ENCODE data around the gene ONECUT3.

The ONECUT3 gene

DNA sequence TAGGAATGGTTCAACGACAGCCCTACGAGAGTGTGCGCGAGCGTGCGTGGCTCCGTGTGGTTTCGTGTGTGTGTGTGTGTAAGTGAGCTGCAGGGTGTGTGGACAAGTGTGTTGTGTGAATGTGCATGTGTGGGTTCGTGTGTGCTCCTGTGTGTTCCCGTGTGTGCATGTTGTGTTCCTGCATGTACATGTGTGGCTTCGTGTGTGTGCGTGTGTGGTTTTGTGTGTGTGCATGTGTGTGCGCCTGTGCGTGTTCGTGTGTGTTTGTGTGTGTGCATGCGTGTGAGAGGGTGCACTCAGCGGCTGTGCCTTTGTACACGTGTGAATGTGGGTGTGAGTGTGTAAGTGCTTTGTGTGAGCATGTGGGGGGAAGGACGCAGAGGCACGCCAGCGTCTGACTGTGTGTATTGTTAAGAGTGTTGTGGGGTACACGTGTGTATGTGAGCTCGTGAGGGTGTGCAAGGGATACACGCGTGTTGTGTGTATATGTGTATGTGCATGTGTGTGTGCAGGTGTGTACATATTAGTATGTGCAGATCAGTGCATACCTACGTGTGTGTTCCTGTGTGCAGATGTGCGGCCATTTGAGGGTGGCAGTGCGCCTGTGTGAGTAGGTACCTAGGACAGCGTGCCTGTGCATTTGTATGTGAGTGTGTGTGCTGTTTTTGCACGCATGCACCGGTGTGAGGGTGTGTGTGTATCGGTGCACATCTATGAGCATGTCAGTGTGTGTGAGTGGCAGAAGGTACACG lies 24.3 kb upstream of the ONECUT3 start:
- no peaks in the 10 kb centered on the region for H4K20me1 ChIP-seq (ENCODE audit: insufficient read depth, low read length)
- no peak for TF ChIP-seq EZH2phosphoT487 (IDR thresholded peaks at IDR 0.05; ENCODE audit: low read depth)
- TF ChIP-seq, protein P1, sequence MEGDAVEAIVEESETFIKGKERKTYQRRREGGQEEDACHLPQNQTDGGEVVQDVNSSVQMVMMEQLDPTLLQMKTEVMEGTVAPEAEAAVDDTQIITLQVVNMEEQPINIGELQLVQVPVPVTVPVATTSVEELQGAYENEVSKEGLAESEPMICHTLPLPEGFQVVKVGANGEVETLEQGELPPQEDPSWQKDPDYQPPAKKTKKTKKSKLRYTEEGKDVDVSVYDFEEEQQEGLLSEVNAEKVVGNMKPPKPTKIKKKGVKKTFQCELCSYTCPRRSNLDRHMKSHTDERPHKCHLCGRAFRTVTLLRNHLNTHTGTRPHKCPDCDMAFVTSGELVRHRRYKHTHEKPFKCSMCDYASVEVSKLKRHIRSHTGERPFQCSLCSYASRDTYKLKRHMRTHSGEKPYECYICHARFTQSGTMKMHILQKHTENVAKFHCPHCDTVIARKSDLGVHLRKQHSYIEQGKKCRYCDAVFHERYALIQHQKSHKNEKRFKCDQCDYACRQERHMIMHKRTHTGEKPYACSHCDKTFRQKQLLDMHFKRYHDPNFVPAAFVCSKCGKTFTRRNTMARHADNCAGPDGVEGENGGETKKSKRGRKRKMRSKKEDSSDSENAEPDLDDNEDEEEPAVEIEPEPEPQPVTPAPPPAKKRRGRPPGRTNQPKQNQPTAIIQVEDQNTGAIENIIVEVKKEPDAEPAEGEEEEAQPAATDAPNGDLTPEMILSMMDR (IDR thresholded peaks at IDR 0.05; ENCODE audit: low read depth, low read length): no peak
- no peak overlapping the region for H3K9ac ChIP-seq (ENCODE audit: low read length)
- no peak overlapping the region for H3K4me2 ChIP-seq (ENCODE audit: low read length)
- H3K4me3 ChIP-seq (ENCODE audit: low read length): no peak overlapping the region
- H3K36me3 ChIP-seq (replicated peaks; ENCODE audit: low read depth, low read length): no peaks in the 10 kb centered on the region
- H2AFZ ChIP-seq (ENCODE audit: low read depth, low read length): no peak overlapping the region
- H3K9me3 ChIP-seq (ENCODE audit: insufficient read depth, low read length): no peaks in the 10 kb centered on the region
- H3K4me1 ChIP-seq (ENCODE audit: low read length): no peaks in the 10 kb centered on the region
- H3K27me3 ChIP-seq (ENCODE audit: low read depth, low read length): no peaks in the 10 kb centered on the region
- H3K27ac ChIP-seq (ENCODE audit: low read length): no peak overlapping the region
- H3K79me2 ChIP-seq (ENCODE audit: low read length): no peaks in the 10 kb centered on the region

DNA sequence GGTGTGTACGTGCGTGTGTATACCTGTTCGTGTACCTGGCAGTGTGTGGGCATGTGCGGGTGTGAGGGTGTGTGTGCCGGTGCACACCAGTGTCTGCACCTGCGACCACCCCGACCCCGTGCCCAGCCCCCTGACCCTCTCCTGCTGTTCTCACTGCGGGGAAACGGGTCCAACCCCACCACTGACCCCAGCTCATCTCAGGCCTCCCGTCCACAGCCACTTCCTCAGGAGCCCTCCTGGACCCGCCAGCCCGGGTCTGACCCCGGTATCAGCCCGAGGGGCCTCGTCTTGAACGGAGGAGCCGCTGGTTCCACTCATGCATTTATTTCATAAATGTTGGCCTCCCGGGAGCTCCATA lies 23.8 kb upstream of the ONECUT3 start:
- H3K27ac ChIP-seq (ENCODE audit: low read length): no peak overlapping the region
- no peaks in the 10 kb centered on the region for H3K79me2 ChIP-seq (ENCODE audit: low read length)
- no peaks in the 10 kb centered on the region for H4K20me1 ChIP-seq (ENCODE audit: insufficient read depth, low read length)
- no peaks in the 10 kb centered on the region for H3K36me3 ChIP-seq (replicated peaks; ENCODE audit: low read depth, low read length)
- H3K27me3 ChIP-seq (ENCODE audit: low read depth, low read length): no peaks in the 10 kb centered on the region
- H3K4me1 ChIP-seq (ENCODE audit: low read length): no peaks in the 10 kb centered on the region
- TF ChIP-seq, protein P1 (IDR thresholded peaks at IDR 0.05; ENCODE audit: low read depth, low read length): no peak
- TF ChIP-seq EZH2phosphoT487 (IDR thresholded peaks at IDR 0.05; ENCODE audit: low read depth): no peak
- no peaks in the 10 kb centered on the region for H3K9me3 ChIP-seq (ENCODE audit: insufficient read depth, low read length)
- H2AFZ ChIP-seq (ENCODE audit: low read depth, low read length): no peak overlapping the region
- H3K9ac ChIP-seq (ENCODE audit: low read length): no peak overlapping the region
- no peak overlapping the region for H3K4me2 ChIP-seq (ENCODE audit: low read length)
- H3K4me3 ChIP-seq (ENCODE audit: low read length): no peak overlapping the region

DNA sequence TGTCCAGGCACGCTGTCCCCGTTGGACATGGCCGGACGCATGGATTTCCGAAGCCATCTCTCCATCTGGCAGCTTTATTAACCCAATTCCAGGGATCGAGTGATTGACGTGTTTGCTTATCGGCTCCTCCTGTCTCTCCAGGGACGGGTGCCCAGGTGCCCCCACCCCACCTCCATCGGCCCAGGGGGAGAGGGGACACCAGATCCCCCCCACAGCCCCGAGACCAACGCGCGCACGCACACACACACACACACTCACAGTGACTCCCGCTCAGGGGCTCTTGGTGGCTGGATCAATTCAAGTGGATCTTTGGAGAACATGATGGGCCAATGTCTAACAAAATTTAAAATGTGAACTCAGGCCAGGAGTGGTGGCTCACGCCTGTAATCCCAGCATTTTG lies 23.1 kb upstream of the ONECUT3 start:
- Histone ChIP-seq H4K20me1 (ENCODE audit: insufficient read depth, low read length) (no peaks in the 10 kb centered on the region), H3K9me3 (ENCODE audit: insufficient read depth, low read length) (no peaks in the 10 kb centered on the region), H3K36me3 (replicated peaks; ENCODE audit: low read depth, low read length) (no peaks in the 10 kb centered on the region), H3K79me2 (ENCODE audit: low read length) (no peaks in the 10 kb centered on the region), H2AFZ (ENCODE audit: low read depth, low read length) (no peak overlapping the region), H3K9ac (ENCODE audit: low read length) (no peak overlapping the region), H3K27ac (ENCODE audit: low read length) (no peak overlapping the region), H3K27me3 (ENCODE audit: low read depth, low read length) (no peaks in the 10 kb centered on the region), H3K4me3 (ENCODE audit: low read length) (no peak overlapping the region), H3K4me2 (ENCODE audit: low read length) (no peak overlapping the region), H3K4me1 (ENCODE audit: low read length) (no peaks in the 10 kb centered on the region)
- TF ChIP-seq, protein P1 (IDR thresholded peaks at IDR 0.05; ENCODE audit: low read depth, low read length): no peak
- no peak for TF ChIP-seq EZH2phosphoT487 (IDR thresholded peaks at IDR 0.05; ENCODE audit: low read depth)

DNA sequence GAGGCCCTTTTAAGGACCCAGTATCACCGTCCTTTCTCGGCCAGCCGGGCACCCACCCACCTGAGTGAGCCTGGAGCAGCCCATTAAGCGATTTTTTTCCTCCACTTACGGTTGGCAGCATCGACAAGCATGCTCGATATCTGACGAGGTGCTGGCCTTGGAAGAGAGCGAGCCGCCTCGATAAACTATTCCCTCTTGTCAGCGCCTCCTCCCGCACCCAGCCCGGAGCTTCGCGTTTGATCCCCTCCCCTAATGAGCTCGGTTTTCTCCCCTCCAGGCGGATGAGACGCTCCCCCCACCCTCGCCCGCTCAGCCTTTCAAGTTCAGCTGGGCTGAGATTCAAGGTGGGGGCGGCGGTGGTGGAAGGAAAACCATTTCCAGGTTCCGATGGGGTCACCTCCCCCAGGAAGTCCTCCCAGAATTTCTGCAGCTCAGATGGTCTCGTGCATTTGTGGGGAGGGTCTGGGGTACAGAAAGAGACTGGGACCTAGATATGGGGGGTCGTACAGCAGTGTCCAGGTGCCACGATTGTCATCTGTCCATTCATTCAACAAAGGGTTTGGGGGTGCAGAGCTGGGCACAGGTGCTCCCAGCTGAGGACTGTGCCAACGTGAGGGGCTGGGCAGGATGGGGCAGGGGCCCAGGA lies 18.9 kb upstream of the ONECUT3 start:
- H3K4me1 ChIP-seq (ENCODE audit: low read length): no peaks in the 10 kb centered on the region
- no peak overlapping the region for H3K4me3 ChIP-seq (ENCODE audit: low read length)
- no peak overlapping the region for H2AFZ ChIP-seq (ENCODE audit: low read depth, low read length)
- TF ChIP-seq, protein P1 (IDR thresholded peaks at IDR 0.05; ENCODE audit: low read depth, low read length): no peak
- TF ChIP-seq EZH2phosphoT487 (IDR thresholded peaks at IDR 0.05; ENCODE audit: low read depth): no peak
- H3K36me3 ChIP-seq (replicated peaks; ENCODE audit: low read depth, low read length): no peaks in the 10 kb centered on the region
- no peaks in the 10 kb centered on the region for H3K27me3 ChIP-seq (ENCODE audit: low read depth, low read length)
- no peaks in the 10 kb centered on the region for H3K79me2 ChIP-seq (ENCODE audit: low read length)
- no peaks in the 10 kb centered on the region for H3K9me3 ChIP-seq (ENCODE audit: insufficient read depth, low read length)
- no peak overlapping the region for H3K4me2 ChIP-seq (ENCODE audit: low read length)
- no peak overlapping the region for H3K9ac ChIP-seq (ENCODE audit: low read length)
- H3K27ac ChIP-seq (ENCODE audit: low read length): no peak overlapping the region
- no peaks in the 10 kb centered on the region for H4K20me1 ChIP-seq (ENCODE audit: insufficient read depth, low read length)
